HCT116 (cell line): Measurements from ENCODE around the gene SLC66A1. TPM values are rescaled to one million over a fixed set of nuclear protein-coding genes. Genes with fewer than 3 reads are reported as not detected.

Source experiments
- ATAC-seq: fragments of 200-7000 bp; cut with Tn5 transposase; 2 replicates; pipeline ENCODE4 v1.9.1; 2020; ENCODE audit warnings: mild to moderate bottlenecking, moderate library complexity
- BruUV-seq: library from RNA; stranded (reverse); fragments of 400-500 nt; replicated peaks from 2 replicates; lab custom pipeline; 2021; lab: Mats Ljungman, UMichigan
- CTCF ChIA-PET: fragments of 300-600 bp; sonication (Branson Sonifier 250); formaldehyde crosslinking; loops from one replicate; lab custom pipeline; 2021; ENCODE audit warnings: antibody characterized with exemption; lab: Charles Lee
- POLR2A ChIA-PET: fragments of 300-600, 350-600 bp; sonication (Branson Sonifier 250); formaldehyde crosslinking; loops from one replicate; lab custom pipeline; 2021; ENCODE audit warnings: antibody characterized with exemption; lab: Charles Lee
- RAD21 ChIA-PET, 2 experiments: fragments of 300-600 bp; sonication (Branson Sonifier 250); formaldehyde crosslinking; loops; one replicate each; lab custom pipeline; 2023; ENCODE audit warnings: low total read pairs in 2 of 2; ENCODE audit not compliant: uncharacterized antibody in 2 of 2, unreplicated experiment in 2 of 2, low non-redundant PET in 1 of 2; lab: Charles Lee
- DNase-seq: peaks from one replicate; pipeline ENCODE4 v3.0.0-alpha.2; 2010; ENCODE audit warnings: low read depth, low spot score
- H2AFZ ChIP-seq: fragments of 200-600 bp; shearing (Covaris generic), sonication (generic); 2 replicates; pipeline ENCODE4 v1.6.1; 2017; ENCODE audit warnings: low read depth, mixed run types, mixed read lengths, antibody characterized with exemption, low read length; ENCODE audit not compliant: poor library complexity, severe bottlenecking
- H3K27ac ChIP-seq: 2 replicates; pipeline ENCODE4 v1.5.1; 2012; ENCODE audit warnings: low read depth, low read length
- H3K27me3 ChIP-seq: fragments of 200-600 bp; sonication (generic); 2 replicates; pipeline ENCODE4 v1.6.1; 2016; ENCODE audit warnings: mixed run types, low read length, mixed read lengths; ENCODE audit not compliant: insufficient read depth
- H3K36me3 ChIP-seq, 2 experiments: fragments of 200-500 bp in 1 of 2; fragments of 200-600 bp in 1 of 2; sonication (Bioruptor generic) in 1 of 2; sonication (generic) in 1 of 2; 2 replicates each; pipeline versions ENCODE4 v1.5.1 to v1.6.1; 2014 to 2016; ENCODE audit warnings: low read length in 2 of 2, inconsistent platforms in 1 of 2, mixed read lengths in 1 of 2, mixed run types in 1 of 2; ENCODE audit not compliant: insufficient read depth in 2 of 2, control insufficient read depth in 1 of 2
- H3K4me1 ChIP-seq, 2 experiments: fragments of 200-600 bp in 1 of 2; sonication (generic) in 1 of 2; 2 replicates each; pipeline versions ENCODE4 v1.5.1 to v1.6.1; 2012 to 2017; ENCODE audit warnings: low read length in 2 of 2, inconsistent platforms in 1 of 2, mild to moderate bottlenecking in 1 of 2, mixed read lengths in 1 of 2, mixed run types in 1 of 2, moderate library complexity in 1 of 2; ENCODE audit not compliant: insufficient read depth in 2 of 2, control insufficient read depth in 1 of 2
- H3K4me2 ChIP-seq: fragments of 200-600 bp; sonication (generic); 2 replicates; pipeline ENCODE4 v1.6.1; 2017; ENCODE audit warnings: mixed run types, low read length, mixed read lengths
- H3K4me3 ChIP-seq, 2 experiments: fragments of 200-600 bp in 1 of 2; sonication (generic) in 1 of 2; replicated peaks in 1 of 2; 2 replicates each; pipeline ENCODE4 v1.5.1; 2011 to 2016; ENCODE audit warnings: low read length in 2 of 2, control low read depth in 1 of 2, low read depth in 1 of 2, mild to moderate bottlenecking in 1 of 2, mixed read lengths in 1 of 2, mixed run types in 1 of 2
- H3K79me2 ChIP-seq: fragments of 200-600 bp; sonication (generic); 2 replicates; pipeline ENCODE4 v1.6.1; 2017; ENCODE audit warnings: mild to moderate bottlenecking, mixed run types, low read length, moderate library complexity, mixed read lengths; ENCODE audit not compliant: insufficient read depth
- H3K9ac ChIP-seq: fragments of 200-600 bp; sonication (generic); 2 replicates; pipeline ENCODE4 v1.6.1; 2016; ENCODE audit warnings: low read length, mixed read lengths
- H3K9me2 ChIP-seq: fragments of 200-600 bp; sonication (generic), shearing (Covaris generic); 2 replicates; pipeline ENCODE4 v1.6.1; 2017; ENCODE audit warnings: mixed run types, mild to moderate bottlenecking, moderate library complexity; ENCODE audit not compliant: insufficient read depth
- H3K9me3 ChIP-seq, 2 experiments: fragments of 200-500 bp in 1 of 2; fragments of 200-600 bp in 1 of 2; sonication (Bioruptor generic) in 1 of 2; sonication (generic) in 1 of 2; 2 replicates each; pipeline ENCODE4 v1.6.1; 2014 to 2017; ENCODE audit warnings: low read length in 2 of 2, mixed read lengths in 2 of 2, inconsistent platforms in 1 of 2, low read depth in 1 of 2, mild to moderate bottlenecking in 1 of 2, mixed run types in 1 of 2, moderate library complexity in 1 of 2; ENCODE audit not compliant: control insufficient read depth in 1 of 2, insufficient read depth in 1 of 2
- H4K20me1 ChIP-seq: fragments of 200-600 bp; sonication (generic), shearing (Covaris generic); 2 replicates; pipeline ENCODE4 v1.6.1; 2017; ENCODE audit warnings: mixed run types, mild to moderate bottlenecking, moderate library complexity; ENCODE audit not compliant: insufficient read depth
- CBX3 ChIP-seq: IDR thresholded peaks from 2 replicates; pipeline ENCODE4 v1.6.1; 2012; ENCODE audit warnings: low read depth
- CTCF ChIP-seq, 3 experiments: fragments of 200-600 bp in 1 of 3; sonication (generic) in 1 of 3; IDR thresholded peaks in 2 of 3; conservative IDR thresholded peaks in 1 of 3; 2 replicates each; pipeline ENCODE4 v1.5.1; 2012 to 2017; ENCODE audit warnings: low read depth in 2 of 3, low read length in 2 of 3, antibody characterized with exemption in 1 of 3, borderline replicate concordance in 1 of 3, control low read depth in 1 of 3, mild to moderate bottlenecking in 1 of 3, mixed read lengths in 1 of 3, mixed run types in 1 of 3, moderate library complexity in 1 of 3; ENCODE audit not compliant: insufficient read depth in 1 of 3
- EGR1 ChIP-seq: IDR thresholded peaks from 2 replicates; pipeline ENCODE4 v1.6.1; 2012; ENCODE audit warnings: low read depth
- ELF1 ChIP-seq: IDR thresholded peaks from 2 replicates; pipeline ENCODE4 v1.6.1; 2012; ENCODE audit warnings: low read depth, borderline replicate concordance
- EZH2 ChIP-seq: fragments of 200-600 bp; sonication (generic); IDR thresholded peaks from 2 replicates; pipeline ENCODE4 v1.6.1; 2017; ENCODE audit warnings: antibody characterized with exemption, mixed run types
- EZH2phosphoT487 ChIP-seq: fragments of 200-600 bp; IDR thresholded peaks from 2 replicates; pipeline ENCODE4 v1.6.1; 2018; ENCODE audit warnings: antibody characterized with exemption, borderline replicate concordance
- JUND ChIP-seq: IDR thresholded peaks from 2 replicates; pipeline ENCODE4 v1.6.1; 2012
- POLR2AphosphoS5 ChIP-seq: IDR thresholded peaks from 2 replicates; pipeline ENCODE4 v1.6.1; 2011; ENCODE audit warnings: mild to moderate bottlenecking, low read depth, low read length, moderate library complexity
- RAD21 ChIP-seq: IDR thresholded peaks from 2 replicates; pipeline ENCODE4 v1.6.1; 2012; ENCODE audit warnings: low read depth, mild to moderate bottlenecking
- SP1 ChIP-seq: IDR thresholded peaks from 2 replicates; pipeline ENCODE4 v1.6.1; 2012; ENCODE audit warnings: low read depth
- SRF ChIP-seq: IDR thresholded peaks from 2 replicates; pipeline ENCODE4 v1.6.1; 2012; ENCODE audit warnings: low read depth
- YY1 ChIP-seq: IDR thresholded peaks from 2 replicates; pipeline ENCODE4 v1.6.1; 2011; ENCODE audit warnings: low read length, low read depth, moderate library complexity, mild to moderate bottlenecking; ENCODE audit not compliant: insufficient replicate concordance; ENCODE audit errors: extremely low read depth
- ZBTB33 ChIP-seq: IDR thresholded peaks from 2 replicates; pipeline ENCODE4 v1.6.1; 2011; ENCODE audit warnings: mild to moderate bottlenecking, low read length, moderate library complexity; ENCODE audit not compliant: insufficient replicate concordance; ENCODE audit errors: extremely low read depth
- intact Hi-C: fragments of 100-400 bp; cut with micrococcal nuclease; formaldehyde crosslinking; loops from 2 replicates; pipeline ENCODE4 v1.10.0; 2022
- total RNA-seq: library from RNA; stranded (reverse); gene quantifications from one replicate; pipeline ENCODE4 v1.2.1, GENCODE V29; 2021; ENCODE audit not compliant: unreplicated experiment

The SLC66A1 gene
- total RNA-seq, 1 experiment from 2014 or later: 11.1 TPM

DNA sequence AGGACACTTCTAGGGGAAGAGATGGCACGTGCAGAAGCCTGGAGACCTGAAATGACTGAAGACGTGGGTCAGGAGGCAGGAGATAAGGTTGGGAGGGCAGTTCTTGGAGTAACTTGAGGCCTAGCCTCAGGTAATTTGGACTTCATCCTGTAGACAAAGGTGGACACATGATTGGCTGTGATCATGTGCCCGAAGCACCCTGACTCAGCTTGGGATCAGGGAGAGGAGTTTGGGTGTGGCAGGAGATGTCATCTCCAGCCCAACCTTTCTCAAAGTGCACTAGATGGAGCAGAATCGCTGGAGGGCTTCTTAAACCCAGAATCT is 1.5 kb downstream of the SLC66A1 start (continued):
- TF ChIP-seq CTCF (IDR thresholded peaks at IDR 0.05 in 2 of 3, conservative IDR thresholded peaks at IDR 0.05 in 1 of 3; ENCODE audit: borderline replicate concordance in 1 of 3, insufficient read depth in 1 of 3, low read depth in 2 of 3, low read length in 2 of 3) (no peak), ELF1 (no peak), SP1 (no peak), YY1 (no peak), EZH2 (no peak)
- TF ChIP-seq, all 23 proteins: peak for 0

- no peaks in the 10 kb centered on the region for H3K9me3 ChIP-seq
- no peak for DNase-seq
- peaks cover 27% of the 10 kb centered on the region for H3K79me2 ChIP-seq
- H3K27ac ChIP-seq: no peak overlapping the region
- H3K36me3 ChIP-seq: no peaks in the 10 kb centered on the region
- ATAC-seq: no peak
- H3K4me2 ChIP-seq: peak overlapping the region; percentile 100
- H4K20me1 ChIP-seq: no peaks in the 10 kb centered on the region
- H3K4me1 ChIP-seq: peaks cover 18 to 47% of the 10 kb centered on the region in 2 experiments; a peak in 3 of 4 replicates
- no peaks in the 10 kb centered on the region for H3K27me3 ChIP-seq
- ChIA-PET POLR2A (no interaction called here), RAD21 (no interaction called here)
- BruUV-seq: no TSS peak
- intact Hi-C loops: no loop called here
- TF ChIP-seq EZH2phosphoT487: no peak
- TF ChIP-seq RAD21: no peak
- TF ChIP-seq EZH2: no peak
- TF ChIP-seq YY1: no peak
- no peak for TF ChIP-seq SRF
- no peak for TF ChIP-seq EGR1
- no peak for TF ChIP-seq ZBTB33
- no peak for TF ChIP-seq CBX3
- no peak for TF ChIP-seq SP1
- no peak for TF ChIP-seq POLR2AphosphoS5
- TF ChIP-seq CTCF (IDR thresholded peaks at IDR 0.05 in 2 of 3, conservative IDR thresholded peaks at IDR 0.05 in 1 of 3; ENCODE audit: borderline replicate concordance in 1 of 3, insufficient read depth in 1 of 3, low read depth in 2 of 3, low read length in 2 of 3): no peak
- TF ChIP-seq JUND: no peak
- TF ChIP-seq, all 23 proteins: peak for 0
- CTCF ChIA-PET: no interaction called here
- Histone ChIP-seq H3K9me2 (no peaks in the 10 kb centered on the region), H3K9ac (no peak overlapping the region), H3K4me3 (no peak overlapping the region), H2AFZ (no peak overlapping the region)
Measured at GRCh38 chr1:19313961-19314882, 2.1 kb downstream of the SLC66A1 start.
